HG02763 (cell line): ENCODE data around the gene ART5.

ENCODE experiments used
- ATAC-seq: cut with Tn5 transposase; IDR thresholded peaks from one replicate; pipeline ENCODE4 v1.9.1; 2021; ENCODE audit warnings: mild to moderate bottlenecking, moderate library complexity; ENCODE audit not compliant: unreplicated experiment

ART5 gene, protein sequence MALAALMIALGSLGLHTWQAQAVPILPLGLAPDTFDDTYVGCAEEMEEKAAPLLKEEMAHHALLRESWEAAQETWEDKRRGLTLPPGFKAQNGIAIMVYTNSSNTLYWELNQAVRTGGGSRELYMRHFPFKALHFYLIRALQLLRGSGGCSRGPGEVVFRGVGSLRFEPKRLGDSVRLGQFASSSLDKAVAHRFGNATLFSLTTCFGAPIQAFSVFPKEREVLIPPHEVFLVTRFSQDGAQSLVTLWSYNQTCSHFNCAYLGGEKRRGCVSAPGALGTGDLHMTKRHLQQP

DNA sequence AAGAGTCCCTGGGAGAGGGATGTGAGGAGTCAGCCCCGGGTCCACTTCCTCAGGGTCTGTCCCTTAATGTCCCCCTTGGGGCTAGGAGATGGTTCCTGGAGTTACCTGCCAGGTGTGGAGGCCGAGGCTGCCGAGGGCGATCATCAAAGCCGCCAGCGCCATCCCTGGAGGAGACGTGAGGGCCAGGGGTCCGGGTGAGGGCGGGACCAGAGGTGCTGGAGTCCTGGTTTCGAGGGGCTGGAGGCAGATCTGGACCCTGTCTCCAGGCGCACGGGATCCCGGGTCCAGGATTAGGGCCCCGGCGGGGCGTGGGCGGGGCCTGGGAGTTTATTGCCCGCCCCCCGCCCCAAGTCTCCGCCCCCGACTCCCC is at the start of gene ART5:
Gene ART5 (minus strand): TSS at position 292 of the 370 bp plus-strand sequence. CDS start 130 bp downstream, at position 162.
- no peak for ATAC-seq

DNA sequence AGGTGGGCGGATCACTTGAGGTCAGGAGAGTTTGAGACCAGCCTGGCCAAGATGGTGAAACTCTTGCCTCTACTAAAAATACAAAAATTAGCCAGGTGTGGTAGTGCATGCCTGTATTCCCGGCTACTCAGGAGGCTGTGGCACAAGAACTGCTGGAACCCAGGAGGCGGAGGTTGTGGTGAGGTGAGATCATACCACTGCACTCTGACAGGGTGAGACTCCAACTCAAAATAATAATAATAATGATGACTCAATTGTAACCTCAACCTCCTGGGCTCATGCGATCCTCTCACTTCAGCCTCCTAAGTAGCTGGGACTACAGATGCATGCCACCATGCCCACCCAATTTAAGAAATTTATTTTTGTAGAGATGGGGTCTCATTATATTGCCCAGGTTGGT is 45.0 kb upstream of the ART5 start:
- no peak for ATAC-seq

DNA sequence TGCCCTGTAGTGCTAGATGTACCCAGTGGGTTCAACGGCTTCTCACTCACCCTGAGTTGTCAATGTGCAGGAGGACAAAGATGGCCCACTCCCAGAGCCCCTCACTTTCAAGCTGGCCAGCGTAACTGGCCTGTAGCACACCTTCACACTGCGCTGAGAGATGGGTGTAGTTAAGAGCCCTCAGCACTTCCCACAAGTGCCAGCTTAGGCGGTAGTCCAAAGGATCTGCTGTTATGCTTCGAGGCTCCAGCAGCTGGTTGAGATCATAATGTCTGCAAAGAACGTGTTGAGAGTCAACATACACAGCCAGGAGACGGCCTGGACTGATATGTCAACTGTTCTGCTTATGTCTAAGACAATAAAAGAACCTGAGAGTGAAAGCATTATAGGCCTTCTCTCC is 44.1 kb upstream of the ART5 start:
- no peak for ATAC-seq

DNA sequence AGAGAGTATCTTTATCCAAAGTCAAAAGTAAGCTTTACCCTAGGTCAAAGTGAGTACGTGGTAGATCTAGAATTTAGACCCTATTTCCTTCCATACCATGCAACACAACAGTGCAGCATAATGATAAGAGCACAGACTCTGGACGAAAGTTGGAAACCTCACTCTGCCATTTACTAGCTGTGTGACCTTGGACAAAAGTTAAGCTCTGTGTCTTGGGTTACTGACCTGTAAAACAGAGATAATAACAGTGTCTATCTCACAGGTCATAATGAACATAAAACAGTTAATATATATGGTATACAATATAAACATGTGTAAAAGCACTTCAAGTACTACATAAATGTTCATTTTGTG is 43.0 kb upstream of the ART5 start:
- ATAC-seq, result no peak

DNA sequence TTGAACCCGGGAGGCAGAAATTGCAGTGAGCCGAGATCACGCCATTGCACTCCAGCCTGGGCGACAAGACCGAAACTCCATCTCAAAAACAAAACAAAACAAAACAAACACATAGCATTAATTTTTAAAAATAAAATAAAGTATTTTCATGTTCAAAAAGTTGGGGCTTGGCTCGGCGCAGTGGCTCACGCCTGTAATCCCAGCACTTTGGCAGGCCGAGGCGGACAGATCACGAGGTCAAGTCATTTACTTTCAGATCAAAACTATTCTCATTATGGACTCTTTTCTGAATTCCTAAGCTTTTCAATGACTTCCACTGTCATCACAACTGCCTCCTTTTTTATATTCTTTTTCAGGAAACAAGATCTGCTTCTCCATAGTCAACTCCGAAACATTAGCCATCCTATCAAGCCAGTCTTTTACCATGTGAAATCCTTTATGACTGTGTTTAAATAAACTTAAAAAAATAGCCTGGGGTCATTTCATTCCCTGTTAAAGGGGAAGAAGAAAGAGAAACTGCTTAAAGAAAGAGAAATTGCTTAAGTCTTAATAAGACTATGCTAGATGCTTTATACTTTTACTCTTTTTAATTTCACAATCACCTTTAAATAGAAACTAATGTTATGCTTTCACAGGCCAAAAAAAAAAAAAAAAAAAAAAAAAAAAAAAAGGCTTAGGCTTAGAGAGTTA is 42.5 kb upstream of the ART5 start:
- ATAC-seq, result no peak

DNA sequence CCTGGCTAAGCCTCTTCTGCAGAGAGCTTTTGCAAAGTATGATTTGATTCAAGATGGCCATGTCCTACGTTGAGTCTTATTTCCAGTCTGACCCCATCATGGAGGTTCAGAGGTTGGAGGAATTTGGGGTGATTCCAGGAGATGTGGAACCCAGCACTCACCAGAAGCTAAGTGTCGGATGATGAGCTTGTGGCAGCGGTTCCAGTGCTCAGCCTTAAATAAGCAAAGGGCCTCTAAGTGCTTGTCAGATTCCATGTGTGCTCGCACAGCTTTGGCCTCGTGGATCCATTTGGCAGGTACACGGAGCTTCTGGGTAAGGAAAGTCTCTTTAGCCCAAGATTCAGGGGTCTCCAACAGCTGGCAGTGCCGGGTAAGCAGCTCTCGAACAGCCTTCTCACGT is 41.2 kb upstream of the ART5 start:
- ATAC-seq, result no peak

DNA sequence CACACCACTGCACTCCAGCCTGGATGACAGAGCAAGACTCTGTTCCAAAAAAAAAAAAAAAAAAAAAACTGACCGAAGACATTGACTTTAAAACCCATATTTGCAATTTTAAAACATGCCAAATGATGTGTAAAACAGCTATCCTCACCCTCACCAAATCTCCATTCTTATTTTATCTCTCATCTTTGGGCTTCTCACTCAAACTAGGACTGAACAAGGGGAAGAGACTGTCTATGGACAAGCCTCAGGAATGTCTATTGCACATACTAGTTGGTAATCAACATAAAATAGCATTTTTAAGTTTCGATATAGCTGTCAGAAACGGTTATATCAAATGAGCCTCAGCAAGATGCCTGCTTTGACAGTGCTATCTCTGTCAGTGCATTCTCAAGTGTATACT is 37.3 kb upstream of the ART5 start:
- ATAC-seq, result no peak

DNA sequence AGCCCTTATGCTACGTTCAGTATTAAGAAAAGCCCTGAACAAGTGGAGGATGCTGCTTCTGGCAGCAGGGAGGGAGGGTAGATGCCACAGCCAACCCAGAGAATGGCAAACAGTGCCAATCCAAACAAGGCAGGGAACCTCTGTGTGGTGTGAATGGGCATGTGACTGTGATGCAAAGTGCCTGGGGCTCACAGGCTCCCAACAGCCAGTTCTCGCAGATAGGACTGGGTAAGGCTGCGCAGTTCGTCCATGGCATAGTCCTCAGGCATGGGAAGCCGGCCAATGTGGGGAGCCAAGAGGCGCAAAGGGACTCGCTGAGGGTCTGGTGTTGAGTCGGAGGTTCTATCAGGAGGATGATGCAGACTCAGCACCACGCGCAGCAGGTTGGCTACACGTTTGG is 34.2 kb upstream of the ART5 start:
- no peak for ATAC-seq

DNA sequence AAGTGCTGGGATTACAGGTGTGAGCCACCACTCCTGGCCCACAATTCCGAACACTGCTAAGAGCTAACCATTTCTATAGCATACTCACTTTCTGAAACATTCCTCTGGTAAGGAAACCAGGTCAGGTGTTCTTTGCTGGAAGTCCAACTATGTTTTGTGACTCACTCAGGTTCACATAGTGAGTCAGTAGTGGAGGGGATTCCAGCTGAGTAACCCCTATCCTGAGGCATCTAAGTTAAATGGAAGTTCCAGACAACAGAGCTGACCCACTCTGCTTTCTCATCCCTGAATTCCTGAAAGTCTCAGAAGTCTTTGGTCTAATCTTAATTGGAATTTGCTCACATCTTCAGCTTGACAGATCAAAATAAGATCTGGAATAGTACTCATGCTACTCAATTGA is 32.4 kb upstream of the ART5 start:
- ATAC-seq, result no peak

DNA sequence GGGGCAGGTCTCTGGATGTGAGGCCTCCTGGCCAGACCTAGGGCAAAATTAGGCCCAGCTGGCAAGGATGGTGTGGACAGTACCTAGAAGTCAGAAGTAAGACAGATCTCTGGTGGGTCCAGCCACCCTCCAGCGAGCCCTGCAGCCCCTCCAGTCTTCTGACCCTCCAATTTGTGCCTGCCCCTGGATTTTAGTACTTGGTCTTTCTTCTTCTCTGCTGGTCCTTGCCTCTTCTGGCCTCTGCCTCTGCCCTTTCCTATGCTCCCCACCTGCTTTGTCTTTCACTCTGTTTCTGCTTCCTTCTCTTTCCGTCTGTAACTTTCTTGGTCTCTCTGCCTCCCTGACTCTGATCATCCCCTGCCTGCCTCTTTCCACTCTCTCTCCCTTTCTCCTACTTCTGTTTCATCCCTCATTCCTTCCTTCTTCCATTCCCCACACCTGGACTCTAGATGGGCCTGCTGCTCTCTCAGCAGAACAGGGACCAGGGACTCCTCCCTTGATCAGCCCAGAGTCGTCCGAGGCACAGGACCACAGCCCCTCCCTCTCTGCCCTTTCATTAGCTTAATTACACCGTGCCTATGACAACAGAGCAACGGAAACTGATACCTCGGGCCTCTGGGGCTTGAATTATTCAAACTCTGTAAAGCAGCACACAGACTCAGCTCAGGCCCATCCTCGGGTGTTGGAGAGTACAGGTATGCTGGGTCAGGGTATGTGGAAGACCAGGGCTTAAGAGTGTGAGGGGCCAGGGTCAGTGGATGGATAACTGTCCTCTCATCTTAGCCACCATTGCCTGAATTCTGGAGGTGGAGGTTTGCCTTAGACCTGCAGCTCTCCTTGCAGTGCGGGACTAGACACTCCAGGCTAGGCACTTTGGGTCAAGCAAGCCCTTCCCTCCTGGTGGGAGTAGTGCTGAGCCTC is 29.8 kb upstream of the ART5 start, which contains the start of gene CHRNA10:
Gene CHRNA10 (minus strand): TSS at position 51 of the 921 bp plus-strand sequence. CDS start 72 bp downstream, outside the sequence.
- no peak for ATAC-seq

DNA sequence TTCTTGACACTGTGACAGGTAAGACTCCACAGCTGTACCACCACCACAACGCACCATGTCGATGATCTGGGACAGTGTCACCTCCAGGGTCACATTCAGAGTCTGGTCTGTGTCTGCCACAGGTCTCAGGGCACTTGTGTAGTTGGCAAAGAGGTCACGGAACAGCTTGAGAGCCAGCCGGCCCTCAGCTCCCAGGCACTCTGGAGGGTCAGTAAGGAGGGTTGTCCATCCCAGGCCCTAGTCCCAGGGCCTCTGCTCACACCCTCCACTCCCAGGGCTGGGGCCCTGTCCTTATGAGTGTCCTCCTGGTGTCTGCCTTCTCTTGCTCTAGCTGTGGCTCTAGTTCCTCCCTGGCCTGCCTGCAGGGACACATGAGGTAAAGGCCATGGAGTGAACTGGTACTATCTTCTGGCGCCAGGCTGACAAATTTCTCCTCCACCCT is 28.0 kb upstream of the ART5 start:
- ATAC-seq, result no peak

DNA sequence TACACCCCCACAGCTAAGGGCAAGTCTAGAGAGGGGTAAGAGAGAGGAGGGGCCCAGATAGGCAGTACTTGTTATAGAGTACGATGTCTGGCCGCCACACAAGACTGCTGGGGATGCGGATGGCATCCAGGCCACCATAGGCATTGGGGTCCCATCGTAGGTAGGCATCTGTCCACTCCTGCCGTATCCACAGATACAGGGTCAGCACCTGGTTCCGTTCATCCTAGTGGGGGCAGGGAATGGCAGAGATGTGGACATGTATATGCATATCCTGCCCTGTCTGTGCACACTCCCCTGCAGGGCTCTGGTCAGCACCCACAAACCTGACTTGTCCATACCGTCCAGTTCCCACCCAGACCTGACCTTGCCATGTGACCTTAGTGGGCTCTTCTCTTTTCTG is 27.3 kb upstream of the ART5 start:
- no peak for ATAC-seq

DNA sequence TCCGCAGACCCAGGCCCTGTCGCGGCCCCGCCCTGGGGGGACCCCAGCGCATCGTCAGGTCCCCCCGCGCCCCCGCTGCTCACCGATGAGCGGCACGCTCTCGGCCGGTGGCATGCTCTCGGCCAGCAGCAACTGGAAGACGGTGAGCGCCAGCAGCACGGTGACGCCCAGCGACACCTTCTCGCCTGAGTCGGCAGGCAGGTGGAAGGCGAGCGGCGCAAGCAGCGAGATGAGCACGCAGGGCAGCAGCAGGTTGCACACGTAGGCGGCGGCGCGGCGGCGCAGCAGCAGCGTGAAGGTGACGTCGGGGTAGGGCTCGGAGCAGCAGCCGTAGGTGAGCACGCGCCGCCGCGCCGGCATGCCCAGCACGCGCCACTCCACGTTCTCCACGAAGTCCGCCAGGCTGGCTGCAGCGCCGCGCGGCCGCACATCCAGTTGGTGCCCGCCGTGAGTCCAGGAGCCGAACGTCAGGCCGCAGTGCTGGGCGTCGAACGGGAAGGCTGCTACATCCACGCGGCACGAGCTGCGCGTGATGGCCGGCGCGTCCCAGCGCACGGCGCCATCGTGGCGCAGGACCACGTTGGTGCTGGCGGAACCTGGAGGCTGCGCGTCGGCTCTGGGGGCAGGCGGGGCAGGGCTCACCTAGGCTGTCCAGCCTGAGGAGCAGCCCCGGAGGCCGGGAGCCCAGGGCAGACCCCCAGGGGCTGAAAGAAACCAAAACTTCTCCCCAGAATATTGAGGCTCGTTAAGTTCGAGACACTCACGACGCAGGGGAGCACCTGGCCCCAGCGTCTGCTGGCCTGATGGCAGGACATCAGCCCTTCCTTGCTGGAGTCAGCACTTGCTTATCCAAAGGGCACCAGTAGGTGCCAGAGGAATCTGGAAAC is 25.6 kb upstream of the ART5 start:
- no peak for ATAC-seq

DNA sequence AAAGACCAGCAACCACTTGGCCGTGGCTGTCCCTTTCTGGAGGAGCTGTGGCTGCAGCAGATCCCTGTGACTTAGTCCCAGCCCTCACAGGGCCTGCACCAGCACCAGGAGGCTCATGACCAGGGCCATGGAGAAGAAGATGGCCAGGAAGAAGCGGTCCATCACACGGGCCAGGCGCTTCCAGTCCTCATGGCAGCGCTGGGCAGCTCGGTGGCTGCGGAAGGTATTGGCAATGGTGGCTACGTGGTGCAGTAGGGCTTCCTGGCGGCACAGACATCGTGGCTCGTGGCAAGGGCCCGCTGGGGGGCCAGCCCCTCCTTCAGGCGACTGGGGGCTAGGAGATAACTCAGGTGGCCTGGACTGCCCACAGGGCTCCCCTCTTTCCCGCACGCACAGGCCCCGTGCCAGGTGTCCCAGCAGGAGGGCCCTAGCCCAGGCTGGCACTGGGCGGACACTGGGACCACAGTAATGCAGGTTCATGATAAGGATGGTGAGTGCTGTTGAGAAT is 24.3 kb upstream of the ART5 start:
- no peak for ATAC-seq

DNA sequence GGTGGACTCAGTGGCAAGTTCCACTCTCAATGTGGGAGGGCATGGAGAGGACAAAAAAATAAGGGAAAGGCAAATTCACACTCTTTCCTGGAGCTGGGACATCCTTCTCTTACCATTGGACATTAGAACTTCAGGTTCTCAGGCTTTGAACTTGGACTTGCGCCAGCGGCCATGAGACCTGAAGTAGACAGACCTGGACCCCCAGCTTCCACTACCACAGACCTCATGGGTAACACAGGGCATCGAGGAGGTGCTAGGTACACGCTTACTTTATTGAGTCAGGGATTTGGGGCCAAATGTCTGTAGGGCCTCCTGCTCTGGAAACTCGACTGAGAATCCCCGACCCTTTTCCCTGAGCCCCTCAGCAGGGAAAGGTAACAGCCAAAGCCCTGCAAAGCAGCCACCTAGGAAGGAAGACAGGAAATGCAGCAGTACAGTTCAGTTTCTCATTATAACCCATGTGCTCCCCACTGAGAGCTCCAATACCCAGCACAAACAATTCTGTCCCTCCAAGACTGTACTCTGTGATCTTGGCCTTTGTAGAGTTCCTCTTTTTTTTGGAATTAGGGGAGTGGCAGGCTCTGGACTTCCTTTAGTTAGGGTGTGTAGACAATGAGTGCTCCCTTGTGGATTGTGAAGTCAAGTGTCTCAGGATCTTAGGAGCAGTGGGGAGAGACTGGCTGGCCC is 23.7 kb upstream of the ART5 start:
- ATAC-seq, result no peak

DNA sequence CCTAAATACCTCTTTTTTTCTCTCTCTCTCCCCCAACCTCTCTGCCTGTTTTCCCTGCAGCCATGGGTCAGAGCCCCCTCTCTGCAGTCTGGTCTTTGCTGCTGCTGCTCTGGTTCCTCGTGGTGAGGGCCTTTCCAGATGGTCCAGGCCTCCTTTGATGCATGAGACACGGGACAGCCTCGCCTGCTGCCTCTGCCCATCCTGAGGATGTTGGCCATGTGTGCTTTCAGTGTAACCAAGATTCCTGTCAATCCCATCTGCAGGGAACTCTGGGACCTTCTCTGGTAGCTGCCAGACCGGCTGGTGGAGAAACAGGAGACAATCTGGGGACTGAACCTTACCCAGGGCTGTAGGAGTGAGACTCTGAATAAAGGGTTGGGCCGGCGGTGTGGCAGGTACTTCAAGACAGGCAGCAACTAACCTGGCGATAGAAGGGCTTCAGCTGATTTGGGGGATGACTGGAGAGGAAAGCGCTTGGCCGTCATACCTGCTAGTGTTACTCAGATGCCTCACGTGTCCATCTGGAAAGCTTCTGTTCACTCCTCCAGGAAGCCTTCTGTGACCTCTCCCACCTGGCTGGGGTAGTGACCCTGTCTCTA is 22.3 kb upstream of the ART5 start:
- ATAC-seq, result no peak

DNA sequence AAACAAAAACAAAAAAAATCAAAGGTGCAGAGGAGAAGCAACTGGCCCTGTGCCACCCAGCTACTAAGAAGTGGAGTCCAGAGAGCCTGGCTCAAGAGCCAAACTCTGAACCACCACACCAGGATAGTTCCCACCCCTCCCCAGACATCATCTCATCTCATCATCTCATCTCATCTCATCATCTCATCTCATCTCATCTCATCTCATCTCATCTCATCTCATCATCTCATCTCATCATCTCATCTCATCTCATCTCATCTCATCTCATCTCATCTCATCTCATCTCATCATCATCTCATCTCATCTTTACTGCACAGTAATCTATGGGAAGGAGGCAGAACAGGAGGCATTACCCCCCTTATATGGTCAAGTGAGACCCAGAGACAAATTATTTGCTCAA is 21.1 kb upstream of the ART5 start:
- no peak for ATAC-seq

DNA sequence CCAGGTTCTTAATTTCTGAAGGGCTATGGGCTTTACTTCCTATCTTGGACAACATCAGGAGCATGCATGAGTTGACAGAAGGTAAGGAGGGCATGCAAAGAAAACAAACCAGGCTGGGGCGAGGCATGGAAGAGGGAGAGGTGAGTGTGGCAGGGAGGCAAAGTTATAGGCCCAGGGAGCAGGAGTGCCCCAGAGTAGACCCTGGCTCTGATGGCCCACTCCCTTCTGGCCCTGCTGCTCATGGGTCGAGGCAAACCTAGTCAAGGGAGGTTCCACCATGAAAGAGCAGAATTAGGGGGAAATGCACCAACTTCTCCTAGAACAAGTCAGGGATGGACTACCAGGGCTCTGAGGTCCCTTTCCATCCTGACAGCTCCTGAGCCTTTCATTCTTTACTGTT is 19.2 kb upstream of the ART5 start:
- no peak for ATAC-seq
